Measurements from ENCODE around the gene NINJ1. TPM values are rescaled to one million over a fixed set of nuclear protein-coding genes. Genes with fewer than 3 reads are reported as not detected.

NINJ1 gene
- total and polyA plus RNA-seq, 2 of the 8 experiments (the other 6 are each of a cell fraction or from before 2014, with no cell fraction given) = 28.2 to 65.6 TPM

GRCh38 chr9:93181672-93182435, 47.8 kb upstream of the NINJ1 start (continued):
- TF ChIP-seq NRF1 (IDR thresholded peaks at IDR 0.05; ENCODE audit: low read depth, low read length) (no peak), ATF3 (IDR thresholded peaks at IDR 0.05; ENCODE audit: insufficient read depth, low read depth, low read length) (no peak), CEBPB (IDR thresholded peaks at IDR 0.05; ENCODE audit: low read depth, low read length) (no peak), POLR2A (IDR thresholded peaks at IDR 0.05; ENCODE audit: control extremely low read depth in 1 of 2, low read depth in 2 of 2, low read length in 2 of 2) (no peak), ASH2L (IDR thresholded peaks at IDR 0.05; ENCODE audit: low read length) (no peak), POLR2AphosphoS5 (IDR thresholded peaks at IDR 0.05; ENCODE audit: low read depth, low read length) (no peak), SAP30 (IDR thresholded peaks at IDR 0.05; ENCODE audit: insufficient read depth, insufficient replicate concordance, low read length) (no peak), TAF1 (IDR thresholded peaks at IDR 0.05; ENCODE audit: low read depth, low read length) (no peak), SIX5 (IDR thresholded peaks at IDR 0.05; ENCODE audit: low read depth, low read length) (no peak), GTF2F1 (IDR thresholded peaks at IDR 0.05; ENCODE audit: borderline replicate concordance, low read depth, low read length) (no peak)

All from H1 (cell line).